Gastrocnemius medialis (tissue), 4 donors: Measurements from ENCODE around the gene KDM2B. TPM values are rescaled to one million over a fixed set of nuclear protein-coding genes. Genes with fewer than 3 reads are reported as not detected.

Experiments
- ATAC-seq, 2 donors: fragments of 150-250 bp; one replicate each; pipeline ENCODE4 v1.9.1; 2016
- DNase-seq, 2 donors: peaks; one replicate each; pipeline ENCODE4 v3.0.0-alpha.2; 2019
- H3K27ac ChIP-seq, 4 donors: fragments of 200-600 bp; sonication (generic); 1 replicate in 1 of 4; 2 replicates in 3 of 4; pipeline ENCODE4 v1.5.1; 2016 to 2018; ENCODE audit warnings: mild to moderate bottlenecking in 2 of 4, moderate library complexity in 1 of 4
- H3K27me3 ChIP-seq, 3 donors: fragments of 200-600 bp; sonication (generic) in 2 of 3; 1 replicate in 1 of 3; 2 replicates in 2 of 3; pipeline versions ENCODE4 v1.5.1 to v1.6.0; 2016 to 2019; ENCODE audit warnings: mild to moderate bottlenecking in 1 of 3, moderate library complexity in 1 of 3
- H3K36me3 ChIP-seq, 2 donors: fragments of 200-600 bp; sonication (generic) in 1 of 2; one replicate each; pipeline ENCODE4 v1.5.1; 2017 to 2018
- H3K4me1 ChIP-seq, 2 donors: fragments of 200-600 bp; sonication (generic) in 1 of 2; one replicate each; pipeline ENCODE4 v1.5.1; 2016 to 2017; ENCODE audit warnings: mild to moderate bottlenecking in 2 of 2
- H3K4me3 ChIP-seq, 4 donors: fragments of 200-600 bp; sonication (generic) in 3 of 4; 1 replicate in 1 of 4; 2 replicates in 3 of 4; pipeline ENCODE4 v1.5.1; 2016 to 2019; ENCODE audit warnings: mild to moderate bottlenecking in 2 of 4
- H3K9me3 ChIP-seq, 3 donors: fragments of 200-600 bp; sonication (generic) in 2 of 3; 1 replicate in 1 of 3; 2 replicates in 2 of 3; pipeline ENCODE4 v1.5.1; 2016 to 2019
- CTCF ChIP-seq, 5 experiments: fragments of 450-650 bp in 3 of 5; fragments of 200-600 bp in 2 of 5; sonication (generic) in 2 of 5; IDR thresholded peaks in 4 of 5; conservative IDR thresholded peaks in 1 of 5; 1 replicate in 4 of 5; 2 replicates in 1 of 5; pipeline ENCODE4 v1.5.1; 2016 to 2019; ENCODE audit warnings: antibody characterized with exemption in 5 of 5, mild to moderate bottlenecking in 3 of 5, moderate library complexity in 3 of 5
- POLR2A ChIP-seq, 2 donors: fragments of 450-650 bp; IDR thresholded peaks; one replicate each; pipeline ENCODE4 v1.6.1; 2017; ENCODE audit warnings: antibody characterized with exemption in 2 of 2, mild to moderate bottlenecking in 2 of 2, moderate library complexity in 2 of 2
- in situ Hi-C, 4 donors: fragments of 200-750 bp; cut with MboI; loops; one replicate each; pipeline versions ENCODE4 v1.15.0 to v1.8.0; 2017; ENCODE audit warnings: low sequenced_read_pairs in 4 of 4
- intact Hi-C: fragments of 100-400 bp; cut with DNase I; formaldehyde crosslinking; loops from one replicate; pipeline ENCODE4 v1.15.1; 2023; ENCODE audit warnings: low total_unique reads
- total RNA-seq, 4 donors: library from RNA; depleted of rRNA; stranded (reverse); fragments of >200 nt; gene quantifications; one replicate each; pipeline versions ENCODE4 v1.1.0 to v1.2.3, GENCODE V29; 2016

The KDM2B gene
- total RNA-seq, 4 donors from 2014 or later: 4.8 to 9.4 (median 8.3) TPM

- Histone ChIP-seq H3K9me3 (no peaks in the 10 kb centered on the region), H3K27me3 (no peaks in the 10 kb centered on the region), H3K36me3 (peaks cover 0 to 54% of the 10 kb centered on the region in 2 donors), H3K4me3 (no peak overlapping the region), H3K27ac (peak overlapping the region; percentile 81 to 97 (median 94)), H3K4me1 (peaks cover 17 to 28% of the 10 kb centered on the region in 2 donors)
- peak; percentile 93 to 96 for DNase-seq
- TF ChIP-seq POLR2A (IDR thresholded peaks at IDR 0.05): peak; percentile 43 to 80
- peak in 1 of 5 experiments; percentile 22 for TF ChIP-seq CTCF (IDR thresholded peaks at IDR 0.05 in 4 of 5, conservative IDR thresholded peaks at IDR 0.05 in 1 of 5)
- in situ Hi-C loops: no loop called here
- ATAC-seq: peak; percentile 90 to 95
- intact Hi-C loops: loop anchor here (1.0 kb wide), 1 partner anchor 9 kb away; no protein-coding TSS in a partner anchor
These were observed 156.9 kb downstream of the KDM2B start for GRCh38 chr12:121423682-121424623.

- Histone ChIP-seq H3K9me3 (no peaks in the 10 kb centered on the region), H3K4me1 (peaks cover 19 to 31% of the 10 kb centered on the region in 2 donors), H3K36me3 (peaks cover 0 to 53% of the 10 kb centered on the region in 2 donors), H3K27me3 (no peaks in the 10 kb centered on the region), H3K27ac (peak overlapping the region; percentile 81 to 97 (median 94)), H3K4me3 (no peak overlapping the region)
- in situ Hi-C loops: no loop called here
- DNase-seq: no peak
- intact Hi-C loops: loop anchor here (1.0 kb wide), 1 partner anchor 8 kb away; no protein-coding TSS in a partner anchor
- TF ChIP-seq POLR2A (IDR thresholded peaks at IDR 0.05) (no peak), CTCF (IDR thresholded peaks at IDR 0.05 in 4 of 5, conservative IDR thresholded peaks at IDR 0.05 in 1 of 5) (no peak)
- peak in 1 of 2 donors; percentile 4 for ATAC-seq
These were observed 157.6 kb downstream of the KDM2B start for GRCh38 chr12:121423253-121423652.

DNA sequence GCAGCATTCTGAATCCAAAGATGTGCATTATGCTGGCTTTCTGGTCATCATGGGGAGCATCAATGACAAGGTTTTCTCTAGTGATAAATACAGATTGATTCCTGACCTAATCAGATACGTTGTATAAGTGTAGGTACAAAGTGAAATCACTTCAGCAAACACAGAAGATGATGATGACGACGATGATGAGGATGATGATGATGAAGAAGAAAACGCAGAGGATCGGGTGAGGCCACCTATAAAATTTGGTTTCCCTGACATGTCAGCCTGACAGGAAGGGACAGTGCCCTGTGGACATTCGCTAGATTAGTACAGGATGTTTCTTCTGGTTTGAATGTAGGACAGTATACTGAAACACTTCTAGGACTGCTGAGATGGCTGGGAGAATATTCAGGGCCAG is 160.7 kb downstream of the KDM2B start:
- Histone ChIP-seq H3K9me3 (no peaks in the 10 kb centered on the region), H3K27me3 (no peaks in the 10 kb centered on the region), H3K4me1 (peaks cover 44 to 56% of the 10 kb centered on the region in 2 donors), H3K27ac (peak overlapping the region; percentile 81 to 97 (median 94)), H3K36me3 (peaks cover 0 to 33% of the 10 kb centered on the region in 2 donors), H3K4me3 (no peak overlapping the region)
- no peak for ATAC-seq
- TF ChIP-seq POLR2A (IDR thresholded peaks at IDR 0.05) (no peak), CTCF (IDR thresholded peaks at IDR 0.05 in 4 of 5, conservative IDR thresholded peaks at IDR 0.05 in 1 of 5) (no peak)
- intact Hi-C loops: no loop called here
- in situ Hi-C loops: no loop called here
- no peak for DNase-seq

DNA sequence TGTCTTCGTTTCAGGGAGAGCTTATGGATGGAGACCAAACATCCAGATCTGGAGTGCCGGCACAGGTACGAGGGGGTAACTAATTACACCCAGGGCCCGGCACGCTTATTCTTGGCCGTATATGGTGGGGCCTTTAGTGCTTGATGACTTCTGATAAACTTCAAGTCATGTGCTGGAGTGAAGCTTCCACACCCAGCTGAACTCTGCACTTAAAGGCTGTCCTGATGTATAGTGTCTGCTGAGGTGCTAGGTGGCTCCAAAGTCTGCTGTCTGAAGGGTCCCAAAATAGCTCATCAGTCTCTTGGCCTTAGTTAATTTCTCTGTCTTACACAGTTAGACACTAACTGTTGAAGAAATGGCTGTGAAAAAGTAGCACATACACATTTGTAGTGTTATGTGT is 163.0 kb downstream of the KDM2B start:
- intact Hi-C loops (no loop called here), in situ Hi-C loops (no loop called here)
- H3K27me3 ChIP-seq: no peaks in the 10 kb centered on the region
- no peak overlapping the region for H3K4me3 ChIP-seq
- peak overlapping the region; percentile 81 to 97 (median 94) for H3K27ac ChIP-seq
- peaks cover 0 to 33% of the 10 kb centered on the region in 2 donors for H3K36me3 ChIP-seq
- TF ChIP-seq POLR2A (IDR thresholded peaks at IDR 0.05) (no peak), CTCF (IDR thresholded peaks at IDR 0.05 in 4 of 5, conservative IDR thresholded peaks at IDR 0.05 in 1 of 5) (no peak)
- no peaks in the 10 kb centered on the region for H3K9me3 ChIP-seq
- ATAC-seq (peak in 1 of 2 donors; percentile 21), DNase-seq (no peak)
- H3K4me1 ChIP-seq: peaks cover 45 to 53% of the 10 kb centered on the region in 2 donors
